ENCODE results near the gene DDIT4L. TPM values are rescaled to one million over a fixed set of nuclear protein-coding genes. Genes with fewer than 3 reads are reported as not detected.

DDIT4L gene
- total RNA-seq, result 8.5 TPM

GRCh38 chr4:100189820-100190642 lies at the start of gene DDIT4L:
Gene DDIT4L (minus strand): TSS chr4:100190468. CDS start chr4:100189983, 485 bp downstream.

Other genes with a start within 250 kb of the DDIT4L start
- gene DNAJB14, start 243.8 kb downstream of the DDIT4L start, total RNA-seq, result 69.7 TPM
- gene H2AZ1, start 240.2 kb downstream of the DDIT4L start, total RNA-seq, result 130 TPM